HUDEP-2 (cell line): ENCODE data around the gene INPP5D.

Experiments used
- DNase-seq, 76 experiments: peaks; one replicate each; lab custom pipeline; 2025; ENCODE audit not compliant: unreplicated experiment in 76 of 76; lab: John Stamatoyannopoulos, UW

The INPP5D gene

DNA sequence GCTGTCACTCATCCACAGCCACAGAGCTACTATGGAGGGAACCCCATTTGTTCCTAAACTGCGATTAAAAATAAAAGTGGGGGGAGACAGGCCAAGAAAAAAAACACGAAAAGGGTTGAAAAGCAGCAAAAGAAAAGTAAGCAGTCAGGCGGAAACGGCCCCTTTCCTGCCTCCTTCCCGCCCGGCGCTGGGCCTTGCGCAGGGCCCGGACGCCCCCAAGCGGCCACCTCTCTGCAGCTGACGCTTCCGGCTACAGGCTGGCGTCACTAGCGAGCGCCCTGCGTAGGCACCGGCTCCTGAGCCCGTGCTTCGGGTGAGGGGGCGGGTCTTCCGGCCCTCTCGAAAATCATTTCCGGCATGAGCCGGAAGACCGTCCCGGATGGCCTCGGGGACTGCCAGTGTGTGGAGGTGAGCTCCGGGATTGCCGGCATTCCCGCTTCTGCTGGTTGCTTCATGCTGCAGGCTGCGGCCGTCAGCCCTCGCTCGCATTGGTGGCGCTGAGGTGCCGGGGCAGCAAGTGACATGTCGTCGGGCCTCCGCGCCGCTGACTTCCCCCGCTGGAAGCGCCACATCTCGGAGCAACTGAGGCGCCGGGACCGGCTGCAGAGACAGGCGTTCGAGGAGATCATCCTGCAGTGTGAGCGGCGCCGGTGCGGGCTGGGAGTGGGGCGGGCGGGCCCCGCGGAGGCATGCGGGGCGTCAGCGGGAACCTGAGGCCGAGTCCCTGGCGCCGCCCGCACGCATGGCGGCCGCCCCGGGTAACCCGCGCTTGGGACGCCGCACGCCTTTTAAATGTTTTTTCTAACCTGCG lies 191.4 kb downstream of the INPP5D start, which contains the start of gene ATG16L1:
Gene ATG16L1, plus strand, starts transcription at position 368 of the 811 bp plus-strand sequence. Its CDS starts 155 bp downstream, at position 523.
- DNase-seq = peak in 75 of 76 experiments; percentile 26 to 96 (median 90)

GRCh38 chr2:233252227-233252626 lies 192.1 kb downstream of the INPP5D start:
- DNase-seq = no peak

DNA sequence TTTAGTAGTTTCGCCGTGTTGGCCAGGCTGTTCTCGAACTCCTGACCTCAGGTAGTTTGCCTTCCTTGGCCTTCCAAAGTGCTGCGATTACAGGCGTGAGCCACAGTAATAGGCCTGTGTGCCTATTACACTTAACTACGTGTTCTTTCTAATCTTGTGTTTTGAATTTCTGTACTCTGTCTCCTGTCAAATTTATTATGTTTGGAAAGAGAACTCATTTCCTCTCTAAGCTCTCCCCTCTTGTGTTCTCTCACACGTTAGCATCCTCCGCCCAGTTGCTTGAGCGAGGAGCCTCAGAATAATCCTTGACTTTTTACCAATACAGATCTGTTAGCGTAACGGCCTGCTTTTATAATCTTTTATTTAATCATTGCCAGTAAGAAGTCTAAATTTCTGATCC lies 195.0 kb downstream of the INPP5D start:
- DNase-seq = no peak

GRCh38 chr2:233256048-233256447 lies 195.9 kb downstream of the INPP5D start:
- DNase-seq = no peak
